ENCODE measurements around the gene ME1. TPM values are rescaled to one million over a fixed set of nuclear protein-coding genes. Genes with fewer than 3 reads are reported as not detected.

The ME1 gene
- polyA plus RNA-seq, 1 donor from 2014 or later: not detected

DNA sequence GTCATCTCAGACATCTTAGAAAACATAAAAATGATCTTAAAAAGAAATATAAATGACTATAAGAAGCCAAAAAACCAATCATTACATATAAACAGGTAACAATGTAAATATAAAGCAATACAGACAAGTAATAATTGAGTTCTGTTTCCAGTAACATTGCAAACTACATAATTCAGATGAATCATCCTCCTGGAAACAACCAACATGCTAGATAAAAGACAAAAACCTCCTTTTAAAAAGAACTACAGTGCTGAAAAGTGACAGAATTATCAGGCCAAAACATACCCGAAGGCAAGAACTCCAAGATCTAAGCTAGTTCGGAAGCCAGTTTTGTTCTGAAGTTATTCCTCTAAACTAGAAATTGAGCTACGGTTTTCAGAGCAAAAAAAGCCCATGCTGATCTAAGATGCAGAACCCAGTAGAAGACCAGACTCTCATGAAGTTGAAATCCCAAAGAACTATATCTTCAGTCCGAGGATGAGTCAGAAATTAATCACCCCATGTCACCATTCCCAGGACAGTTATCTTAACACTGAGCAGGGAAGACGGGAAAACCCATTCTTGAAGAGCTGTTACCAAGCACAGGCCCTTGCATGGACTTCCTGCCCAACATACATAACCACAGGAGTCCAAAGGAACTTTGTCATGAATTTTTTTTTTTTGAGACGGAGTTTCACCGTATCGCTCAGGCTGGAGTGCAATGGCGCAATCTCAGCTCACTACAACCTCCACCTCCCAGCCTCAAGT, 247.6 kb downstream of the ME1 start:
- peaks cover 0 to 3% (median 2%) of the 10 kb centered on the region in 3 donors for H3K4me1 Mint-ChIP-seq
- H3K4me3 Mint-ChIP-seq: no peak overlapping the region
- H3K27me3 Mint-ChIP-seq: no peaks in the 10 kb centered on the region
- H3K27ac Mint-ChIP-seq: no peak overlapping the region
- peaks cover 10% of the 10 kb centered on the region for H3K36me3 Mint-ChIP-seq
- H3K9me3 Mint-ChIP-seq: no peaks in the 10 kb centered on the region

DNA sequence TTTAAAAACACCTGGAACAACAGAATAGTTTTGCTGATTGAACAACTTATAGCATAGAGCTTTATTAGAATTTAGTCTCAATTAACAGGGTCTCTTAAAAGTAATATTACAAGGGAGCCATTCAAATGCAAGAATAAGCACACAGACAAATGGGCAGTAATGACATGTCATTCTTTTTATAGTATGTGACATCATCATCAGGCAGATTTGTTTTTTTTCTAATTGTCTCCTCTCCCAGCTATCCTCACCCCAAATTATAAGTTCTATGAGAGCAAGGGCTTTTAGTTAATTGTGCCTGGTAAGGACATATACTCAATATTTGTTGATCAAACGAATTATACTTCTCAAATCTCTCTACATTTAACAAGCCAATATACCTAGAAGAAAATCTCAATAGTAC, 248.7 kb downstream of the ME1 start:
- Mint-ChIP-seq H3K4me1 (peaks cover 0 to 3% (median 2%) of the 10 kb centered on the region in 3 donors), H3K36me3 (peaks cover 10% of the 10 kb centered on the region), H3K27ac (no peak overlapping the region), H3K27me3 (no peaks in the 10 kb centered on the region), H3K4me3 (no peak overlapping the region), H3K9me3 (no peaks in the 10 kb centered on the region)

DNA sequence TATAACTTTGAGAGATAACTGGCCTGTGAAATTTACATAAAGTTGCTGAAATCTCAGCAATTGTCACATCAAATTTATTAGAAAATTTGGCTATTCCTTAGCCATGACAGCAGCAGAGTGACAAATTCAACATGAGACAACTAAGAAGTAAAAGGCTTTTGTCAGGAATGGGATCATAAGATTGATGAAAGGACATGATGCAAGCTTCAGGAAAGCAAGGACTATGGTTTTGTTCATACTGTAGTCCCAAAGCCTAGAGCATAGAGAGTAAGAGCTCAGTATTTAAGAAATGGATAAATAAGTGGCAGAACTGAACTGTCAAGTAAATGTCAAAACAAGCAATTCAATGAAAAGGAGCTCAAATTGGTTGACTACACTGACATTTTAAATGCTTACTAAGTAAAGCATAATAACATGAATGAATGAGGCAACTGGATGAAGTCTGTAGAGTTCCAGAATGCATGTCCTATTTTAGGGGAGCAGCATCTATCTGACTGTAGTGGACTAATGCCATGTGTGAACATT, 250.4 kb downstream of the ME1 start:
- Mint-ChIP-seq H3K36me3 (peaks cover 10% of the 10 kb centered on the region), H3K4me3 (no peak overlapping the region), H3K9me3 (no peaks in the 10 kb centered on the region), H3K27me3 (no peaks in the 10 kb centered on the region), H3K4me1 (peaks cover 0 to 3% (median 2%) of the 10 kb centered on the region in 3 donors), H3K27ac (no peak overlapping the region)

DNA sequence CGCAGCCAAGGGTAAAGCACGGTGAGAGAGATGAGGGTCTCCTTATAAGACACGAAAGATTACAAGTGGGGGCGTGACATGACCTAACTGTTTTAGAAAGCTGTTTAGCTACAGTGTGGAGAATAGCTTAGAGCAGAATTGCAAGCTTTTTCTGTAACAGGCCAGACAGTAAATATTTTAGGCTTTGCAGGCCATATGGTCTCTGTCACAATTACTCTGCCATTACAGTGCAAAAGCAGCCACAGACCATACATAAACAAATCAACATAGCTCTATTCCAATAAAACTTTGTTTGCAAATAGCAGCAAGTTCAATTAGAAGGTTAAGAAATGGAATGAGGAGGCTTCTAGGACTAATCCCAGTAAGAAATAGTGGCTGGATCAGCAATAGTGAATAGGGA, 254.6 kb downstream of the ME1 start:
- no peaks in the 10 kb centered on the region for H3K9me3 Mint-ChIP-seq
- peaks cover 10% of the 10 kb centered on the region for H3K36me3 Mint-ChIP-seq
- H3K4me1 Mint-ChIP-seq: peaks cover 0 to 3% (median 0%) of the 10 kb centered on the region in 3 donors
- H3K27ac Mint-ChIP-seq: peak overlapping the region in 1 of 3 donors; percentile 29
- H3K27me3 Mint-ChIP-seq: no peaks in the 10 kb centered on the region
- no peak overlapping the region for H3K4me3 Mint-ChIP-seq

DNA sequence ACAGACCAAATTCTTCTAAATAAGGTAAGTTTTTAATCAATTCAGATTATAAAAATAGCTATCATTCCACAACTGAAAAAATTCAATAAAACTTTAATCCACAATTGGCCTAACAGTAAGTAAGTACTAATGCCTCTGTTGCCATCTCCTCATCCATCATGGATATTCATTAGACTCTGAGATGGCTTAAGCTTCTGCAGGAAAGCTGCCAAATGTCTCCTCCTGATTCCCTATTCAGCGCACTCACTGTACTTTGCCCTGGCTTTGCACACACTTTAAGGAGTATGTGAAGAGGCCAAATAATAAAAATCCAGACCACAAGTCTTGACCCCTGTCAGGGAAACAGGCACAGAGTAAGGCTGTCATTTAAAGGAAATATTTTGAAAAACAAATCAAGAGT, 261.3 kb downstream of the ME1 start:
- no peak overlapping the region for H3K27ac Mint-ChIP-seq
- no peak overlapping the region for H3K4me3 Mint-ChIP-seq
- no peaks in the 10 kb centered on the region for H3K4me1 Mint-ChIP-seq
- no peaks in the 10 kb centered on the region for H3K27me3 Mint-ChIP-seq
- peaks cover 14% of the 10 kb centered on the region for H3K36me3 Mint-ChIP-seq
- peaks cover 0 to 1% (median 0%) of the 10 kb centered on the region in 3 donors for H3K9me3 Mint-ChIP-seq

DNA sequence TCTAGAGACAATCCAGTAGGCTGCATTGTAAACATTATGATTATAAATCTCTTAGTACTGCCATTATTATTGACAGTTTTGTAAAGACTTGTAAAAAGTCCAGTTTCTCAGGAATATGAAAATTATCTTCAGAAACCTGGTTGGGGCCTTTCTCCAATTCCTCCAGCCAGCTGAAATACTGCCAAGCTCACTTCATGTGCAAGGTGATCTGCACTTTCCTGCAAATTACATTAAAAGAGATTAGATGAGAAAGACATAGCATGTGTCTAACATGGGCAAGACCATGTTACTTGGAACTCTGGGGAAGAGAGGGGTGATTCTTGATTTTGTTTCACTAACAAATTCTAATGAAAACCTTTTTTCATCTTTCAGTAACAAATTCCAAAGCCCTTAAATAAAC, 261.7 kb downstream of the ME1 start:
- Mint-ChIP-seq H3K27me3 (no peaks in the 10 kb centered on the region), H3K36me3 (peaks cover 15% of the 10 kb centered on the region), H3K4me3 (no peak overlapping the region), H3K9me3 (peaks cover 0 to 1% (median 0%) of the 10 kb centered on the region in 3 donors), H3K27ac (no peak overlapping the region), H3K4me1 (no peaks in the 10 kb centered on the region)

DNA sequence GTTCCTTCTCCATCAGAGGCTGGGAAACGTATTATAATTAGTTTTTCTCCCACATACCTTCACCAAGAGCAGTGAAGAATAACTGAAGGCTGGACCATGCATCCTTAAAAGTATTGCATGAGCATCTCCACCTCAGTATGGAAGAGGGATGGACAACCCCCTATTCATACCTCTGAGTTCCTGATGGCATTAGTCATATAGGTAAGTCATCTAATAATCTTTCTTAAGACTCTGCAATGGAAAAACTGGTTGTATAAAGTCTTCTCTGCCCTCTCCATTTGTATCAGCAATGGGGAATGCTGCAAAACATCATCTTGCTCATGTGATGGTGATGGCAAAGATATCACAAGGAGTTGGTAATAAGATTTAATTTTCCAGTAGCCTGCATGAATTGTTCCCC, 262.3 kb downstream of the ME1 start:
- Mint-ChIP-seq H3K4me3 (no peak overlapping the region), H3K9me3 (peaks cover 0 to 1% (median 0%) of the 10 kb centered on the region in 3 donors), H3K27ac (no peak overlapping the region), H3K27me3 (no peaks in the 10 kb centered on the region), H3K36me3 (peaks cover 15% of the 10 kb centered on the region), H3K4me1 (no peaks in the 10 kb centered on the region)

DNA sequence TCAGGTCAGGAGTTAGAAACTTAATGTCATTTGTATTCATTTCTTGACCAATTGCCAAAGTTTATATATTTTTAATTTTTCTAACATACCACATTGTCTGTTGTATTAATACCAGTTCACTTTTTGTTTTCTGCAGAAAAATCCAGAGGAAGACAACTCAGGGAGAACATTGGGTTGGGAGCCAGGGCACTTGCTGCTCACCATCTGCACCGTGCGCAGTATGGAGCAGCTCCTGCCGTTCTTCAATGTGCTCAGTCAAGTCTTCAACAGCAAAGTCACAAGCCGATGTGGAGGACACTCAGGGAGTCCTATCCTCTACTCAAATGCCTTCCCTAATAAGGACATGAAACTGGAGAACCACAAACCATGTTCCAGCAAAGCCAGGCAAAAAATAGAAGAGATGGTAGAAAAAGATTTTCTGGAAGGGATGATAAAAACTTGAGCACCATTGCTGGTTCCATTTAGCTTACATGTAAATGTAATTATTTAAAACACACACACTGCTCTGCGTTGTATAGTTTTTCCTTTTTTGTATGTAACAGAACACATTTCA, 263.0 kb downstream of the ME1 start:
- Mint-ChIP-seq H3K4me1 (no peaks in the 10 kb centered on the region), H3K36me3 (peaks cover 15% of the 10 kb centered on the region), H3K27ac (peak overlapping the region in 1 of 3 donors; percentile 69), H3K9me3 (peaks cover 0 to 1% (median 0%) of the 10 kb centered on the region in 3 donors), H3K4me3 (no peak overlapping the region), H3K27me3 (no peaks in the 10 kb centered on the region)

Other genes with a start within 250 kb of the ME1 start
- gene PGM3, start 237.8 kb downstream of the ME1 start, polyA plus RNA-seq: 11.6 TPM
- 1.8 TPM for gene RWDD2A, start 237.7 kb downstream of the ME1 start, polyA plus RNA-seq
- gene PRSS35, start 81.5 kb upstream of the ME1 start, polyA plus RNA-seq: not detected